Testis (tissue), 2 donors: ENCODE results near the gene L3MBTL4.

ENCODE experiments used
- CTCF ChIP-seq, 3 experiments: fragments of 450-650 bp in 2 of 3; fragments of 200-600 bp in 1 of 3; sonication (generic) in 1 of 3; IDR thresholded peaks; one replicate each; pipeline ENCODE4 v1.5.1; 2016 to 2019; ENCODE audit warnings: antibody characterized with exemption in 3 of 3, mild to moderate bottlenecking in 2 of 3, moderate library complexity in 1 of 3
- POLR2A ChIP-seq: fragments of 450-650 bp; IDR thresholded peaks from one replicate; pipeline ENCODE4 v1.6.1; 2017; ENCODE audit warnings: antibody characterized with exemption, mild to moderate bottlenecking, moderate library complexity

GRCh38 chr18:6396276-6396675 lies 18.4 kb downstream of the L3MBTL4 start:
- no peak for TF ChIP-seq POLR2A
- TF ChIP-seq CTCF (IDR thresholded peaks at IDR 0.05), result no peak
